H1 (cell line): ENCODE data around the gene NXN. TPM values are rescaled to one million over a fixed set of nuclear protein-coding genes. Genes with fewer than 3 reads are reported as not detected.

Experiments used
- CBX5 ChIP-seq: fragments of 300-800, 300-1000 bp; sonication (generic); IDR thresholded peaks from 2 replicates; pipeline ENCODE4 v1.7.1; 2016; ENCODE audit warnings: antibody characterized with exemption, low read length, low read depth
- CHD7 ChIP-seq: fragments of 300-600 bp; sonication (generic); IDR thresholded peaks from 2 replicates; pipeline ENCODE4 v1.7.1; 2012; ENCODE audit warnings: low read length, moderate library complexity, mild to moderate bottlenecking, inconsistent platforms; ENCODE audit not compliant: insufficient replicate concordance
- E2F6 ChIP-seq: IDR thresholded peaks from 2 replicates; pipeline ENCODE4 v1.6.1; 2012; ENCODE audit warnings: inconsistent platforms
- MAFK ChIP-seq: IDR thresholded peaks from 2 replicates; pipeline ENCODE4 v1.6.1; 2012; ENCODE audit warnings: low read depth, mild to moderate bottlenecking, improper control_type of control experiment, low read length
- SIRT6 ChIP-seq: IDR thresholded peaks from one replicate; pipeline ENCODE4 v1.7.1; 2012; ENCODE audit warnings: low read length, inconsistent platforms
- SUZ12 ChIP-seq: fragments of 200-600 bp; sonication (generic); IDR thresholded peaks from 2 replicates; pipeline ENCODE4 v1.6.1; 2012; ENCODE audit warnings: mild to moderate bottlenecking, inconsistent platforms, low read length, moderate library complexity, mixed read lengths
- TBP ChIP-seq: IDR thresholded peaks from 2 replicates; pipeline ENCODE4 v1.6.1; 2011; ENCODE audit warnings: low read depth, low read length, improper control_type of control experiment
- USF2 ChIP-seq: IDR thresholded peaks from 2 replicates; pipeline ENCODE4 v1.6.1; 2011; ENCODE audit warnings: low read length, improper control_type of control experiment
- polyA plus RNA-seq, 7 experiments: library from polyadenylated mRNA; depleted of rRNA in 3 of 7; stranded (reverse) in 5 of 7; unstranded in 2 of 7; fragments of >200 nt in 5 of 7; fragments of 200-250 nt in 2 of 7; gene quantifications; 1 replicate in 5 of 7; 2 replicates in 1 of 7; 4 replicates in 1 of 7; pipeline versions ENCODE4 v1.2.1 to v1.2.3, GENCODE V29; 2011 to 2013; ENCODE audit warnings: missing spikeins in 2 of 7, mixed read lengths in 2 of 7
- total RNA-seq: library from RNA; stranded (reverse); fragmentation: NEBNext Ultra II Directional; extraction: Animal tissue kit (Norgen Biotek cat#: 25700); gene quantifications from 2 replicates; pipeline ENCODE4 v1.2.1, GENCODE V29; 2021

The NXN gene
- total and polyA plus RNA-seq, 2 of the 8 experiments (the other 6 are each of a cell fraction or from before 2014, with no cell fraction given) = 94.1 to 107 TPM

GRCh38 chr17:807523-808294 is 171.9 kb downstream of the NXN start (continued):
- TF ChIP-seq CHD7 (no peak), MAFK (no peak), SIRT6 (no peak), E2F6 (no peak), SUZ12 (no peak), USF2 (no peak), CBX5 (no peak), TBP (no peak)
